HG03460 (cell line): Measurements from ENCODE around the gene FXYD6.

ENCODE experiments used
- ATAC-seq: cut with Tn5 transposase; IDR thresholded peaks from one replicate; pipeline ENCODE4 v1.9.1; 2021; ENCODE audit not compliant: unreplicated experiment

The FXYD6 gene

GRCh38 chr11:117851852-117852251, 24.6 kb downstream of the FXYD6 start:
- no peak for ATAC-seq

- ATAC-seq, result no peak
Measured at GRCh38 chr11:117851106-117851505, 25.4 kb downstream of the FXYD6 start.

GRCh38 chr11:117849781-117850414, 26.6 kb downstream of the FXYD6 start:
- ATAC-seq, result no peak

GRCh38 chr11:117843666-117844484, 32.6 kb downstream of the FXYD6 start:
- no peak for ATAC-seq

DNA sequence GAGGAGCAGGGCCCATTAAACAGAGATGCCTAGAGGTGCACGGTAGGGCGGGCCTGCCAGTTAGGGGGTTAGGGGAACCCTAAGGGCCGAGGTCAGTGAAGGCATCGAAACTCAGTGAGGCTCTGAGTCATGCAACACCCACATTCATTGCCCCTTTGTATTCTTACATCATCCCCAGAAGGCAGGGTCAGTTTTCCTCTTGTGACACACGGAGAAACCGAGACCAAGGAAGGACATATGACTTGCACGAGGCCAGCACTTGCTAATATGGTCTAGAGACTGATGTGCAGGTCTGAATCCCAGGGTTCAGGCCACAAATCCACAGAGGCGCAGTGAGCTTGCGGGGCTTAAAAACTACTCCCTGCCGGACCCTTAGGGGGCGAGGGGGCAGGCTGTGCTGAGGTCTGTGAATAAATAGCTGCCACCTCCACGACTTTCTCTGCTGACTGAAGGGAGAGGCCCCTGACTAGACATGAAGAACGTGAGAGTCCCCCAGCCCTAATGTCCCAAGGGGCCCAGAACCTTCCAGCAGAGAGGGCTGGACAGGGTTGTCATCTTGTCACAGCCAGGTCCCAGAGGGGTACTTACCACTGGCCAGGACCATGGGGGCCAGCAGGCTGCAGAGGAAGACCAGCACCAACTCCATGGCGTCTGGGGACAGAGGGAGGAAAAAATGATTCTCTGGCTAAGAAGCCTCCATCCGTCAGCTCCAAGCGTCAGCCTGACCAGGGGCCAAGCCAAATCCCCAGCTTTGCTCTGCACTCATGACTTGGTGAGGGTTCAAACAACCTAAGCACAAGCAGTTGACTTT, 34.1 kb downstream of the FXYD6 start:
- ATAC-seq, result no peak

- no peak for ATAC-seq
Measured at GRCh38 chr11:117841551-117842031, 34.9 kb downstream of the FXYD6 start.

DNA sequence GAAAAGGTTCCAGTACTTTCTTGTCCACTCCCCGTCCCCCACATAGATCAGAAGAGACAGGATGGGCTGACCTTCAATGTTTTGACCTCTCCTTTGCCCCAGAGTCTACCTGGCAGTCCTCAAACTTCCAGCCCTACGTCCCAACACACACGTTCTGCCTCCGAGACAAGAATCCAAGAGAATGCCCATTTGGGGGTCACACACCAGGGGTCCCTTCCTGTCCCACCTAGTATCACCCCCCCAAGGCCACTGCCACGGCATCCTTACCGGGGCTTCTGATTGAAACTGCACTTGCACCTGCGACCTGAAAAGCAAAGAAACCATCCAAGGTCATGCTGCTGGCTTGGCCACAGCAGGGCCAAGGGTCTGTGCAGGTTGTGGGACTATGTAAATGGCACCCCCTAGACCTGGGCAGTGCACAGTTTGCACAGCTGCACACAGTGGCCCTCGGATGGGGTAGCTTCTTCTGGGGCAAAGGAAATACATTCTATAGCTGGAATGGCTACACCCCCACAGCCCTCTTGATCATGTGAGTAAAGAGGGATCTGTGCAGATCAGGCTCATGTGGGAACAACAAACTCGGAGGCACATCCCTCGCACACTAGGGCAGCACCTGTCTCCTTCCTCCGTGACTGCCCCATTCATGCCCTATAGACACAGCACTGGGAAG, 35.4 kb downstream of the FXYD6 start:
- no peak for ATAC-seq

GRCh38 chr11:117839936-117840813, 36.3 kb downstream of the FXYD6 start:
- no peak for ATAC-seq

DNA sequence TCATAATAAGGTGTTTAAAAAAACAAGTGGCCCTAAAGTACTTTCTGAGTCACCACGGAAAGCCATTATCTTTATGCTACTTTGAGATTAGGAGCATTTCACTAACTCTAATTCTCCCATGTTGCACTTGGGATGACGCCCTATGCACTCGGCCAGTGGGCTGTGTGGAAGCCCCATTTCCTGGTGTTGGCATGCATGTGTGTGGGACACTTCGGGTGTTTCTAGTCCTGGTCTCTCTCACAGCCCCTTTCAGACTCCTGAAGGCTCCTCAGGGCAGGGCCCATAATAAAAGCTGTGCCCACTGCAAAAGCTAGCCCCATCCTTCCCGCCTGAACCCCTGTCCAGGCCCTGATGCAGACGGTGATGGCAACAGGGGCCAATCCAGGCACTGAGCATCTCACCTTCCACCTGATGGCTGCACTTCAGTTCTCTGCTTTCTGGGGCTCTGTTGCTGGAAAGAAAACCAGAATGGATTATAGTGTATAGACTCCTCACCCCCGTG, 37.0 kb downstream of the FXYD6 start:
- no peak for ATAC-seq

- no peak for ATAC-seq
Measured at GRCh38 chr11:117838901-117839300, 37.6 kb downstream of the FXYD6 start.

GRCh38 chr11:117837791-117838190, 38.7 kb downstream of the FXYD6 start:
- no peak for ATAC-seq

DNA sequence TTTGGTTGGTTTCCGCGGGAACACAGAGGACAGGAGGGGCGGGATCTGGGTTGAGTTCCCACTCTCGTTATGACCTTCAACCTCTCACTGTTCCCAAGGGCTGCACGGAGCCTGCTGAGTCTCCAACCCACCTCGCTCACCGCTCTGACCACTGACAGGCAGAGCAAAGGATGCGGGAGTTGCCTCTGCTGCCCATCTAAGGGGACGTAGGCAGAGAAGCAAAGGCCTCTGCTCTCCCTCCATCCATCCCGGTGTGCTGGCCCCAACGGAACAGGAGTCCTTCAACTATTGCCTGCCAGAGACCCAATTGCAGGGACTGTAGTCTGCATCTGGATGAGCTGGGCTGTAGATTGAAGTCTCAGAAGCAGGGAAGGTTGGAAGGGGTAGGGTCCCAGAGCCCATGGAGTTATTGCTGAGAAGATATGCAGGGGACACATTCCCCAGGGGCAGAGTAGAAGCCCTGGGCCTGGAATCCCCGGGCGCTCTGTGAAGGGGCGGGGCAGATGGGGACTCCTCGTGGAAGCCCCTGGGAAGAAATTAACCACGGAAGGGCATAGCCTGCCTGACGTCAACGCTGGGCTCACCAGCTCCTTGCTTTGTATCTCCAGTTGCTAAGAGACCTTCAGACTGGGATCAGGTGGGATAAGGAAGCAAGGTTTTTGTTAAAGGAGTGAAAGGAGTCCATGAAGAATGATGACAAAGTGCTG, 39.2 kb downstream of the FXYD6 start:
- no peak for ATAC-seq

GRCh38 chr11:117836077-117836960, 40.1 kb downstream of the FXYD6 start:
- ATAC-seq, result no peak

DNA sequence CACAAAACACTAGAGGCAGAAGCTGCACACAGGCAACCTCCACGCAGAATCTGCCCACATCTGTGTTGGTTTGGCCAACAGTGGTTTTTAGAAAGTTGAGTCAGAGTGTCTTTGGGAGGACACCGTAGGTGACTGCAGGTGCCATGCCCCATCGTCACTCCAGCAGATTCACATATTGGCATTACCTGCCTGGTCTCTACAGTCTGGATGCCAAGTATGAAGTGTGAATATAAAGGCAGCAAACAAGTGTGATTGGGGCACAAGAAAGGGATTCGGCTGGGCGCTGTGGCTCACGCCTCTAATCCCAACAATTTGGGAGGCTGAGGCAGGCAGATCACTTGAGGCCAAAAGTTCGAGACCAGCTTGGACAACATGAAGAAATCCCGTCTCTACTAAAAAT, 40.9 kb downstream of the FXYD6 start:
- ATAC-seq, result no peak

DNA sequence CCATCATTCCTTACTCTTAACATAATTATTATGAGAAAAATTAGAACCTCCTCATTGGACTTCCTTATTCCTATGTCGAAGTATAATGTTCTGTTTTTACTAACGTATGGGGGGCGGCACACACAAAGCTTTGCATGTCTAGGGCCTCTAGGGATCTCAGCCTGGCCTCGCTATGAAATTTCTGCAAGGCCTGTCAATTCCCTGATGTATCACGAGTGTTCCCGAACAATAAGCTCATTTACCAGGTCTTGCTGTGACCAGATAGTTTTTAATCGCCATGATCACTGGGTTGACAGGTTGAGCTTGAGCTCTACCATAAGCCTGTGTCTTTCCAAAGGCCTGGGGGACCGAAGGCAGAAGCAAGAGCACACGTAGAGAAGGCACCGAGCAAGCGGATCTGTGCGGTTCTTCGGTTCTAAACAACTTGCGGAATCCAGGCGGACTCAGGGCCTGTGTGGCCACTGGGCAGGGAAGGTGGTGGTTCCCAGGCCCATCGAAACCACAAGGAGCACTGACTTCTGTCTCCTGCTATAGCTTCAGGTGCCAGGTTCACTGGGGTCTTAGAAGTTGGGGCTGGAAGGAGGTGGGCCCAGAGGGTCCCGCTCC, 41.5 kb downstream of the FXYD6 start:
- ATAC-seq, result no peak

GRCh38 chr11:117834068-117834810, 42.2 kb downstream of the FXYD6 start:
- ATAC-seq, result no peak

GRCh38 chr11:117833401-117833891, 43.0 kb downstream of the FXYD6 start:
- no peak for ATAC-seq
